Measurements from ENCODE around the gene PALD1. TPM values are rescaled to one million over a fixed set of nuclear protein-coding genes. Genes with fewer than 3 reads are reported as not detected.

PALD1 gene
- total RNA-seq, 1 donor from 2014 or later = 197 TPM

DNA sequence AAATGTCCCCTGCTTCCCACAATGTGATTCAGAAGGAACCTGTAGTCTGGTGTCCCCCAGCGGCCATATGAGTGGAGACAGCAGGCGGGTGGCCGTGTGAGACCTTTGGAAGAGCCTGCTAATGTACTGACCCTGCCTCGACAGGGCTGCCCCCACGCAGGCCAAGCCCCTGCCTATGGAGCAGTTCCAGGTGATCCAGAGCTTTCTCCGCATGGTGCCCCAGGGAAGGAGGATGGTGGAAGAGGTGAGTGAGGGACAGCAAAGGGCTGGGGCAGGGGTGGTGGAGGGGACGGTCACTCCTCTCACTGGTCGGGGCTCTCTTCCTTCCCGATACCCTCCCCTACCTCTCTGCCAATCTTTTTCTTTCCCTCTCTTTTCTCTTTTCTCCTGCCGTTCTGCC is 55.7 kb downstream of the PALD1 start:
- no peak for DNase-seq (ENCODE audit: extremely low read depth, low read depth, low spot score)

DNA sequence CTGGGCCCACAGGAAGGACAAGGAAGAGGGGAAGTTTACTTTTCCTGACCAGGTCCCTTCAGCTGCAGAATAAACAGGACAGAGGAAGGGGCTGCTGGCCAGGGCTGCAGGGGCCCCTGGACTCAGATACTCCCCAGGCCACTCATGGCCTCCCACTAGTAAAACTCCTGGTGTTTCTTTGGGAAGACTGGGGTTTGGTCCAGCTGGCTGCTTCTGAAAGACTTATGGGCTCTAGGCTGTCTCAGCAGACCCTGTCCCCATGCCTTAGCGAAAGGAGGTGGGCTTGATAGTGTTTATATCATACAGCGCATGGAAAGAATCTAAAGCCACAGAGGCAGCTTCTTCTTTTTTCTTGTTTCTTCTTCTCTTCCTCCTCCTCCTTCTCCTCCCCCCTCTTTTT is 56.4 kb downstream of the PALD1 start:
- DNase-seq (ENCODE audit: extremely low read depth, low read depth, low spot score) = no peak

DNA sequence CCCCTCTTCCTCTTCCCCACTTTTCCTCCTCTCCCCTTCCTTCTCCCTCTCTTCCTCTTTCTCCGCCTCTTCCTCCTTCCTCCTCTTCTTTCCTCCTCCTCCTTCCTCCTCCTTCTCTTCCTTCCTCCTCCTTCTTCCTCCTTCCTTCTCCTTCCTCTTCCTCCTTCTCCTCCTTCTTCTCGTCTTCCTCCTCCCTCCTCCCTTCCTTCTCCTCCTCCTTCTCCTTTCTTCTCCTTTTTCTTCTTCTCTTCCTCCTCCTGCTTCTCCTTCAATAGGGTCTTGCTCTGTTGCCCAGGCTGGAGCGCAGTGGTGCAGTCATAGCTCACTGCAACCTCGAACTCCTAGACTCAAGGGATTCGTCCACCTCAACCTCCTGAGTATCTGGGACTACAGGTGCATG is 56.9 kb downstream of the PALD1 start:
- no peak for DNase-seq (ENCODE audit: extremely low read depth, low read depth, low spot score)

DNA sequence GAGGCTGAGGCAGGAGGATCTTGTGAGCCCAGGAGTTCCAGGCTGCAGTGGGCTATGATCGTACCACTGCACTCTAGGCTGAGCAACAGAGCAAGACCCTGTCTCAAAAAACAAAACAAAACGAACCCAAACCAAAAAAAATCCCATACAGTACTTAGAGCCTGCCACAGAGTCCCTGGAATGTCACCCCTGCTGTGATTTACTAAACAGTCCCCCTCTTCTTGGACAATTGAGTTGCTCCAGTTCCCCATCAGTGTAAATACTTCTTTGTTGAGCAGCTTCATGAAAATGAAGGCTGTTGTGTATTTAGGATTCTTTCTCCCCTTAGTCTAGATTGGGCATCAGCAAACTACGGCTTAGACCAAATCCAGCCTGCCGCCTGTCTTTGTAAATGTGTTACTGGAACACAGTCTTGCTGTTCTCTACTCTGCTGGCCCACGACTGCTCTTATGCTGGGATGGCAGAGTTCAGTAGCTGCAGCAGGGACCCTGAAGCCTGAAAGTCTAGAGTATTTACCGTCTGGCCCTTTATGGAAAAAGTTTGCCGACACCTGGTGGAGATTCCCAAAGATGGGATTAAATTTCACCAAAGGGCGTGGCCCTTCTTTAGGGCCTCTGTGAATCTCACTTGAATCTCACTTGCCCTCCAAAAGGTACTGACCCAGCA is 57.8 kb downstream of the PALD1 start:
- DNase-seq (ENCODE audit: extremely low read depth, low read depth, low spot score) = no peak

DNA sequence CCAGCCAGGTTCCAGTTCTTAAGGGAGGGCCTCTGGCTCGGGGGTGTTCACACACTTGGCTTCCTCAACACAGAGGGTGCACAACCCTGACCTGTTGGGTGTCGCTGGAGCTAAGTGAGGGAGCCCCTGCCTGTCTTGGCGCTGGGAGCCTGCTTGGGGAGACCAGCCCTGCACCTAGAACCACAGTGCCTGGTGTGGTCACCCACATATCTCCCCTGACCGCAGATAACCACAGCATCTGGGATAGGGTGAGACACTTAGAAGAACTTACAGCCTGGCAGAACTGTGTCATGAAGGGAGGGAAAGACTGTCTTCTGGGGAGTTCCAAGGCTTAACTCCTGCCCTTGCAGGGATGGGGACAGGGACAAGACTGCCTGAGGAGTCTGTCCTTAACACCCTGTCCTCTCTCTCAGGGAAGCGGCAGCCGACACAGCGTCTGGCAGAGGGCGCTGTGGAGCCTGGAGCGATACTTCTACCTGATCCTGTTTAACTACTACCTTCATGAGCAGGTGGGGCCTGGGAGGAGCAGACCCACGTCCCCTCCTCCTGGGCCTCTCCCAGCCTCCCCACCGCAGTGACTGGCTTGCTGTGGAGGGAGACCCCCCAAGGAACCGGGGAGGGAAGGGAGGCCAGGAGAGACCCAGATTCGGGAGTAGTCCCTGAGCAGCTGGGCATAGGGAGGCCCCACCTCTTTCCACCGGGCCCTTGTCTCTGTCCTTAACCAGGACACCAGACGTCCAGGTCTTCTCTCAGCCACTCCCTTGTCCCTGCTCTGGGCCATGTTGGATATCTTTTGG is 59.0 kb downstream of the PALD1 start:
- no peak for DNase-seq (ENCODE audit: extremely low read depth, low read depth, low spot score)

DNA sequence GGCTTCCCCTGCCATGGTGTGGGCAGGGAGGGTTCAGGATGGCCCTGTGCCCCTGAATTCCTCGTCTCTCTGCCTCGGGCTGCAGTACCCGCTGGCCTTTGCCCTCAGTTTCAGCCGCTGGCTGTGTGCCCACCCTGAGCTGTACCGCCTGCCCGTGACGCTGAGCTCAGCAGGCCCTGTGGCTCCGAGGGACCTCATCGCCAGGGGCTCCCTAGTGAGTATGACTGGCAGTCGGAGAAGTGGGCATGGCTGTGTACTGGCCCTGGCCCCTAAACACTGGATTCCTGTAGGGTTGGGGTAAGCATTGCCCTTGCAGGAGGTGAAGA is 59.6 kb downstream of the PALD1 start:
- no peak for DNase-seq (ENCODE audit: extremely low read depth, low read depth, low spot score)

DNA sequence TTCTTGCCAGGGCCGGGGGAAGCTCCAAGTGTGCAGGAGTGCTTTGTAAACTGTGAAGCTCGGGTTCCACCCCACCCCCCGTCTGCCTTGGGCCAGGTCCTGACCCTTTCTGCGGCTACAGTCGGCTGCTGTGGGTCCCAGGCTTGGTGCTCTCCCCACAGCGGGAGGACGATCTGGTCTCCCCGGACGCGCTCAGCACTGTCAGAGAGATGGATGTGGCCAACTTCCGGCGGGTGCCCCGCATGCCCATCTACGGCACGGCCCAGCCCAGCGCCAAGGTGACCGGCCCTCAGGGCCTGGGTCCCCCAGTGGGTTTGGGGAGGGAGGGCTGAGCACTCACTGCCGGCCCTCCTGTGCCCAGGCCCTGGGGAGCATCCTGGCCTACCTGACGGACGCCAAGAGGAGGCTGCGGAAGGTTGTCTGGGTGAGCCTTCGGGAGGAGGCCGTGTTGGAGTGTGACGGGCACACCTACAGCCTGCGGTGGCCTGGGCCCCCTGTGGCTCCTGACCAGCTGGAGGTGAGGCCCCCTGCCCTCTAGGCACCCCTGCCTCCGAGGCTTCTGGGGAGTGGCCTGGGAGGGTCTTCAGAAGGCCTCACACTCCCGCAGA is 60.3 kb downstream of the PALD1 start:
- no peak for DNase-seq (ENCODE audit: extremely low read depth, low read depth, low spot score)

DNA sequence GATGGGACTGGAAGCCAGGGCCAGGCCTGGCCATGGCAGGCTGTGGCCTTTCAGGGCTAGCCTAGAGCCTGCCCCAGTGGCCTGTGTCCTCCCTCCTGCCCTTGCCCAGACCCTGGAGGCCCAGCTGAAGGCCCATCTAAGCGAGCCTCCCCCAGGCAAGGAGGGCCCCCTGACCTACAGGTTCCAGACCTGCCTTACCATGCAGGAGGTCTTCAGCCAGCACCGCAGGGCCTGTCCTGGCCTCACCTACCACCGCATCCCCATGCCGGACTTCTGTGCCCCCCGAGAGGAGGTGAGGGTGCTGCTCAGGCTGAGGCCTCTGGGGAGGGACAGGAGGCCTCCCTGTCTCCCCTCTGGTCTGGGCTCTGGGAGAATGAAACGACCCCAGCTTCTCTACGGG is 60.9 kb downstream of the PALD1 start:
- no peak for DNase-seq (ENCODE audit: extremely low read depth, low read depth, low spot score)

DNA sequence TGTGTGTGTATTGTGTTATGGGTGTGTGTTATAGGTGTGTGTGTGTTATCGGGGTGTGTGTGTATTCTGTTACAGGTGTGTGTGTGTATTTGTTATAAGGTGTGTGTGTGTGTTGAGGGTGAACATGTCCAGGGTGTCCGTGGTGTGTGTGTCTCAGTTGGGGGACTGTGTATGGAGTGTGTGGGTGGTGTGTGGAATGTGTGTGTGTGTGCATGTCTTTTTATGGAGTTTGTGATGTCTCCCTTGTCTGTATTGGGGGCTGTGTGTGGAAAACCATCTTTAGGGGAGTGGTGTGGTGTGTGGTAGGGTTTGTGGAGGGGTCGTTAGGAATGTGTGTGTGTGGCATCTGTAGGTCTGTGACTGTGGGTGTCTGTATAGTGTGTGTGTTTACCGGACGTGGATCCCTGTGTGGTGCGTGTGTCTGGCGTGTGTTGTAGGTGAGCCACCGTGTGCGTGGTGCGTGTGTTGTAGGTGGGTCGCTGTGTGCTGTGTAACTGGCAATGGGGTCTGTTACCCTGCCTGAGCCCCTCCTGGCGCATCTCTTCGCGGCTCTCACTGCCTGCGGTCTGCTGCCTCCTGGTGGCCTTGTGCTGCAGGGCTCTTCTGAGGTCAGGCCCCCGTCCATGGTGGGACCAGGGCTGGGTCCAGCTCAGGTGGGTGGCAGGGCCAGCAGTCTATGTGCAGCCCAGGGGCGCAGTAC is 61.7 kb downstream of the PALD1 start:
- DNase-seq (ENCODE audit: extremely low read depth, low read depth, low spot score) = no peak

DNA sequence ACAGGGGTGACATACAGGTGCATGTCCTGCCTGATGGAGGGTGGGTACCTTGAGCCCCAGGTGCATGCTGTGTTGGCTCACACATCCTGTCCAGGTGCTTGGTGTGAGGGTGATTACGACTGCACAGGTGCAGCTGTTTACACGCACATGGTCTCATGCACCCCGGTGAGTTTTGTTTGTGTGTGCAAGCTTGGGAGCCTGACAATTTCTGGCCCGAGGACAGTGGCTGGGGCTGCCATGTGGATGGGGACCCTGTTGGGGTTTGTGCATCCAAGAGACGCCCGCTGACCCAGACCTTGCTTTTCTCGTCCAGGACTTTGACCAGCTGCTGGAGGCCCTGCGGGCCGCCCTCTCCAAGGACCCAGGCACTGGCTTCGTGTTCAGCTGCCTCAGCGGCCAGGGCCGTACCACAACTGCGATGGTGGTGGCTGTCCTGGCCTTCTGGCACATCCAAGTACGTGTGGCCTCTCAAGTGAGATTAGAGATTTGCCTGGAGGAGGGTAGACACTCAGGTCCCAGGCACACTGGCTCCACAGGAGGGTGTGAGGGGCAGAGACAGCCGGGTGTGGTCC is 62.3 kb downstream of the PALD1 start:
- DNase-seq (ENCODE audit: extremely low read depth, low read depth, low spot score) = no peak

DNA sequence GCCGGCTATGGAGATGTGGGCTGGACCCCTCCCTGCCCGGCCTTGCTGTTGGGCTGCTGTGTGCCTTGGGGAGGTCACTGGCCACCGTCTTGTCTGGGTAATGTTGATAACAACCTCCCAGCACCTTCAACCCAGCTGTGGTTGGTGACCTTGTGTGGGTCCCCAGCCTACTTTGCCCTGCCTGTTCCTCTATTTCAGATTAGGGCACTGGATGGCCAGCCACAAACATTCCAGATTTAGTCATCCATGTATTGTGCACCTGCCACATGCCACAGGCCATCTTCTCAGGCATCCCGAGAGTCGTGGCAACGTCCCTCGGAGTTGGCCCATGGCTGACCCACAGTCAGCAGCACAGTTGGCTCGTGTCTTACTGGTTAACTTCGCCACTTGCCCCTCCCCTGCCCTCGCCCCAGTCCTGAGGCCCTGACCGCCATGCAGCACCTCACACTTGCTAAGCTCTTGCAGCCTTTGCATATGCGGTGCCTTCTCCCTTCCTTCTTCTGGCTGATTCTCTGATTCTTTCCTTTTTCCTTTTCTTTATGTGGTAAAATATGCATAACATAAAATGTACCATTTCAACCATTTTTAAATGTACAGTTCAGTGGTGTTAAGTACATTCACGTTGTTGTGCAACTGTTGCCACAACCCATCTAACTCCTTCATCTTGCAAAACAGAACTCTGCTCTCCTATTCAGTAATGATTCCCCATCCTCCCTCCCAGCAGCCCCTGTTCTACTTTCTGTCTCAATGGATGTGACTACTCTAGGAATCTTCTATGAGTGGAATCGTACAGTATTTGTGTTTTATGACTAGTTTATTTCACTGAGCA is 63.4 kb downstream of the PALD1 start:
- DNase-seq (ENCODE audit: extremely low read depth, low read depth, low spot score) = no peak

DNA sequence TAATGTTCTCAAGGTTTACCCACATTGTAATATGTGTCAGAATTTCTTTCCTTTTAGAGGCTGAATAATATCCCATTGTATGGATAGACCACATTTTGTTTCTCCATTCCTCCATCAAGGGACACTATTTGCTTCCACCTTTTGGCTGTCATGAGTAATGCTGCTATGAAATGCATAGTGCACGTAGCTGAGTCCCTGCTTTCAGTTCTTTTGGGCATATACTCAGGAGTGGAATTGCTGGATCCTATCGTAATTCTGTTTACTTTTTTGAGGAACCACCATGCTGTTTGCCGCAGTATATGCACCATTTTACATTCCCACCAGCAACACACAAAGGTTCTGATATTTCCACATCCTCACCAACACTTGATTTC is 64.0 kb downstream of the PALD1 start:
- DNase-seq (ENCODE audit: extremely low read depth, low read depth, low spot score) = no peak

DNA sequence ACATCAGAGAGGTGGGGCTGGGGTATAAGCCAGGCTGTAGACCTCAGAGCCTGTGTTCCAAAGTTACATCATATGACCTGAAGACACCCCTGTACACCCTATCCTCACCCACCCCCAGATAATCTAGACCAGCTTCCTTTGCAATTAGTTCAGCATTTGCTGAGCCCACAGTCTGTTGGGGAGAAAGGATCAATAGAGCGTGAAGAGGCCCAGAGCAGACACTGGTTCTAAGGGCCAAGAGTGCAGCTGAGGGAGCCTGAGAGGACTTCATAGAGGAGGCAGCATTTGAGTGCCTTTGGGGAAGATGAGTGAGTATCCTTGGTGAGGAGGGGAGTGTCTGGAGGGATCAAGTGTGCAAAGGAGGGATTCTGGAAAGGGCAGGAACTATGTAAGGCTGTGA is 65.3 kb downstream of the PALD1 start:
- no peak for DNase-seq (ENCODE audit: extremely low read depth, low read depth, low spot score)

DNA sequence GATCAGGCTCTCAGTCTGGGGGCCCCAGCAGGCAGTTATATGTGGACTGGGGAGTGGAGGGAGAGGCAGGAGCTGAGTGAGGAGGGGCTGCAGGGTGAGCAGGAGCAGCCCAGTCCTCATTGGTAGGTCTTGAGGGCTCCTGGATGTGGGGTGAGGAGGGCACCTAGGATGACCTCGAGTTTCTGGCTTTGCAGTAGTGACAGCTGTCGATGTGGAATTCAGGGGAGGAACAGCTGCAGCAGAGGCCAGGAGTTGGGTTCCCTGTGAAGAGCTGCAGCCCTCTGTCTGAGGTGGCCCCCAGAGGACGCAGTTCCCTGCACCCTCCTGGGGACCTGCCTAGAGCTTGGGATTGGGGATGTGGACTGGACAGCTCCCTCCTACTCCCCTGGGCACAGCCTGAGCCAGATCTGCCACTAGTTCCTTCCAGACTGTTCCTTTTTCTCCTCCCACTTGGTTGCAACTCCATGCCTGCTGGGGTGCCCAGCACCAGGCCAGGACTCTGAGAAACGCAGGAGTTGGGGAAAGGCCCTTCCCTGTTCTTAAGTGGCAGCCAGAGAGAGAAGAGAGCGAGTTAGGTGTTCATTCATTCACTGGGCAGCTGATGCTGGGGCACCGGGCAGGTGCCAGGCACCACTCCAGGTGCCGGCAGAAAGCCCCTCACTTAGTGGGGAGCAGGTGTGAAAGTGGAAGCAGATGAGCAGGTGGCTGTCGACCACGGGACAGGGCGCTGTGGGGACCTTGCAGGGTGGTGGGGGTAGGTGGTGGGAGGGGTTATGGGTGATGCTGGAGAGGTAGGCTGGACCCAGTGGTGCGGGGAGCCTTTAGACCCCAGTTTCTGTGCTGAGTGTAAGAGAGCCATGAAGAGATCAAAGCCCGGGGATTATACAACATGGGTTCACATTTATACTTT is 66.1 kb downstream of the PALD1 start:
- no peak for DNase-seq (ENCODE audit: extremely low read depth, low read depth, low spot score)

DNA sequence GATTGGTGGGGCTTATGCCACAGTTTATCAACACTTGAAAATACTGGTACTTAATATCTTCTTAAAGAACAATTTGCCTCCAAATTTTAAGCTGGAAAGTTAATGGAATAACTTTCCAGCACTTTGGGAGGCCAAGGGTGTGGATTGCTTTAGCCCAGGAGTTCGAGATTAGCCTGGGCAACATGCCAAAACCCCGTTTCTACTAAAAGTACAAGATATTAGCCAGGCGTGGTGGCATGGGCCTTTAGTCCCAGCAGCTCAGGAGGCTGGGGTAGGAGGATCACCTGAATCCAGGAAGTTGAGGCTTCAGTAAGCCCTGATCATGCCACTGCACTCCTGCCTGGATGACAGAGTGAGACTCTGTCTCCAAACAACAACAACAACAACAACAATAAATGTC is 68.0 kb downstream of the PALD1 start:
- no peak for DNase-seq (ENCODE audit: extremely low read depth, low read depth, low spot score)

DNA sequence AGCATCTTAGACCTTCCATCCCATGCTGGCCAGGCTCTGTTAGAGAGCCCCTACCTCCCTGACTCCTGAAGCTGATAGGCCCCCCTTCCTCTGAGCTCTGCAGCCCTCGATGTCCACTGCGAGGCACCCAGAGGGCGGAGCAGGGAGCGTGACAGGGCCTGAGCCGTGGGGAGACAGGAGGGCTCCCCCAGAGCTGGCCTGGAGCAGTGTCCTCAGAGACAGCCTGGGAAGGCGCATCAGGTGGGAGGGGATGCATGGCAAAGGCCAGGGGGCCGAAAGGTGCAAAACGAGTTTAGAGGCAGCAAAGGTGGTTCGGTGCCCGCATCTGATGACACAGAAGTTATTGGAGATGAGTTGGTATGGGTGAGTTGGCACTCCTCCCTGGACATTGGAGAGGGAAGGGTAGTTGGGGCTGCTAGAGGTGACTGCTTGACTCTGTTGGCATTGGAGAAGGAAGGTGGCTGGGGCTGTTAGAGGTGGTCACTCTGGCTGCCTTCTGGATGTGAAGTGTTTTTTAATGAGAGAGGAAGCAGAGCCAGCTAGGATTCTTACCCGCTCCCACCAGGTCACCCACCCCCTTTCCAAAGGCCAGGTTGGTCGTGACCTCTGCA is 70.9 kb downstream of the PALD1 start:
- no peak for DNase-seq (ENCODE audit: extremely low read depth, low read depth, low spot score)

DNA sequence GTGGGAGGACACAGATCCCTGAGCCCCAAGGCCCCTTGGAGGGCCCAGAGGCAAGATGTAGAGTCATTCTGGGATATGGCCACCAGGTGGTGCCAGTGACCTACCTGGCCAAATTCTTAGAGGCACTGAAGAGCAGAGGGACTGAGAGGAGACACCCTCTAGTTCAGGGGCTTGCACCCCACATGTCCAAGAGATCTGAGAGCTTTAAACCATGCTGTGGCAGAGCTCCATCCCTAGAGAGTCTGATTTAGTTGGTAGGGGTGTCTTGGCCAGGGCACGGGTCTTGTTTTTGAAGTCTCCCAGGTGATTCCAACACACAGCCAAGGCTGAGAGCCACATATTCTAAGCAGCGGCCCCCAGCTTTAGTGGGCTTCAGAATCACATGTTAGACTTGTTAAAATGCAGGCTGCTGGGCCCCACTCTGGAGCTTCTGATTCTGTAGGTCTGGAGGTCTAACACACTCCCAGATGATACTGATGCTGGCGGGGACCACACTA is 71.4 kb downstream of the PALD1 start:
- DNase-seq (ENCODE audit: extremely low read depth, low read depth, low spot score) = peak; percentile 23

DNA sequence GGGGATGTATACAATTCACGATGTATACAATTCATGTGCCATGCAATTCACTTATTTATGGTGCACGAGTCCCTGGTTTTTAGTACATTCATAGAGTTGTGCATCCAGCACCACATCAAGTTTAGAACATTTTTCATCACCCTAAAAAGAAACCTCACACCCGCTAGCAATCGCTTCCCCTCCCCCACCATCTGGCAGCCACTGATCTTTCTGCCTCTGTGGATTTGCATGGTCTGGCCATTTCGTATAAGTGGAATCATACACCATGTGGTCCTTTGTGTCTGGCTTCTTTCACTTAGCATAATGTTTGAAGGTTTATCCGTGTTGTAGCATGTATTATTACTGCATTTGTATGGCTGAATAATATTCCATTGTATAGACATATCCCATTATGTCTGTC is 71.9 kb downstream of the PALD1 start:
- no peak for DNase-seq (ENCODE audit: extremely low read depth, low read depth, low spot score)

DNA sequence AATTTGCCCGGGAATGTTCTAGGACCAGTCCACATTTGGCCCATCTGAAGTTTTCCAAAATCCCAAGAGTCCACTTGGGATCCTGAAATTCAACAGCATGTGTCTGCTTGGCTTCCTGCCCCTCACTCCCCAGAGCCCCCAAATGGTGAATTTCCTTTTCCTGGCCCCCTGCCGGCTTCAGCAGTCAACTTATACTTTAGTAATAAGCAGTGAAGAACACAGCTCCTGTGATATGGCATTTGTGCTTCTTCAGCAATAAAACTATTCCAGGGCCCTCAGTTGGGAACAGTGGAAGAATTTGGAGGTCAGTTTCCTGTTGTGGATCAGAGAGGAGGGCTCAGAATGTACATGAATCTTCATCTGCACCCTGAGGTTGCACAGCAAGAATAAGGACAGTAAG is 72.9 kb downstream of the PALD1 start:
- no peak for DNase-seq (ENCODE audit: extremely low read depth, low read depth, low spot score)
